GM19025 (cell line): ENCODE data around the gene GMPS.
"Not testable (repeated sequence)": the region's sequence is repeated elsewhere in the genome, so short reads cannot be mapped to it uniquely, and the experiment has no call there.

Experiments
- ATAC-seq: cut with Tn5 transposase; IDR thresholded peaks from one replicate; pipeline ENCODE4 v1.9.1; 2021; ENCODE audit warnings: mild to moderate bottlenecking, low read depth, moderate library complexity; ENCODE audit not compliant: unreplicated experiment

Gene GMPS

DNA sequence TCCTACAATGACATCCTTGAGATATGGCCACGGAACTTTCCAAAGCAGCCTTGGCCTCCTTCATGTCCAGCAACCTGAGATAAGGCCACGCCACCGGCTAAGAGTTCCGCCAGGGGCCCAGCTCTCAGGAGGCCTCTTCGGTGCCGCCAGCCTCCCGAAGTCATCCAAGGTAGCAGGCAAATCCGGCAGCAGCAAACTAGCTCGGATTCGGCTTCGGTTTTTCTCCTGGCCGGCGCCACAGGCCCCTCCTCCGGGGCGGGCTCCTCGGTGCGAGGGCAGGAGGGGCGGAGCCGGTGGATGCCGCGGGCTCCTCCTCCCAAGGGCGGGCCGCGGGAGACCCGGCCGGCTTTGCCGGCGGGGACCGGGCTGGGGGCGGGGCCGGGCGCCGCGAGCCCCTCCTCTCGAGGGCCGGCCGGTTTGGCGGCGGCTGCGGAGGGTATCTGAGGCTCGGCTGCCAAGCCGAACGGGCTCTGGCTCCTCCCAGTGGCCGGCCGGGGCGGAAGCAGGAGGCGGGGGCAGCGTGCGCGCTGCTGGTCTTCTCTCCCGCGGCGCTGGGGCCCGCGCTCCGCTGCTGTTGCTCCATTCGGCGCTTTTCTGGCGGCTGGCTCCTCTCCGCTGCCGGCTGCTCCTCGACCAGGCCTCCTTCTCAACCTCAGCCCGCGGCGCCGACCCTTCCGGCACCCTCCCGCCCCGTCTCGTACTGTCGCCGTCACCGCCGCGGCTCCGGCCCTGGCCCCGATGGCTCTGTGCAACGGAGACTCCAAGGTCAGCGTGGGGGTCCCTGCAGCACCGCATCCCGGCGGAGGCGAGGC is at the start of gene GMPS:
Gene GMPS, plus strand, starts transcription at position 518 of the 812 bp plus-strand sequence. Its CDS starts 221 bp downstream, at position 739.
- ATAC-seq: peak; percentile 90

DNA sequence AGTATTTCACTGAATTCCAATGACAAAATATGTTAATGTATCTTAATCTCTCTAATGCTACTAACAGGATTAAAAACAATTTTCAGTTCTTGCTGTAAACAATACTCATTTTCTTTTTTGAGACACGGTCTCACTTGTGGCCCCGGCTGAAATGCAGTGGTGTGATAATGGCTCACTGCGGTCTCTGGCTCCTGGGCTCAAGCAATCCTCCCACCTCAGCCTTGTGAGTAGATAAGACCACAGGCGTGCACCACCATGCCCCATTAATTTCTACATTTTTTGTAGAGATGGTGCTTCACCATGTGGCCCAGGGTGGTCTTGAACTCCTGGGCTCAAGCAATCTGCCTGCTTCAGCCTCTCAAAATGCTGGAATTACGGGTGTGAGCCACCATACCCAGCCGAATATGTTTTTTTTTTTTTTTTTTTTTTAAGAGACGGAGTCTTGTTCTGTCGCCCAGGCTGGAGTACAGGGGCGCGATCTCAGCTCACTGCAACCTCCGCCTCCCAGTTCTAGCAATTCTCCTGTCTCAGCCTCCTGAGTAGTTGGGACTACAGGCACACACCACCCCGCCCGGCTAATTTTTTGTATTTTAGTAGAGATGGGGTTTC is 41.9 kb upstream of the GMPS start:
- not testable (repeated sequence) for ATAC-seq

DNA sequence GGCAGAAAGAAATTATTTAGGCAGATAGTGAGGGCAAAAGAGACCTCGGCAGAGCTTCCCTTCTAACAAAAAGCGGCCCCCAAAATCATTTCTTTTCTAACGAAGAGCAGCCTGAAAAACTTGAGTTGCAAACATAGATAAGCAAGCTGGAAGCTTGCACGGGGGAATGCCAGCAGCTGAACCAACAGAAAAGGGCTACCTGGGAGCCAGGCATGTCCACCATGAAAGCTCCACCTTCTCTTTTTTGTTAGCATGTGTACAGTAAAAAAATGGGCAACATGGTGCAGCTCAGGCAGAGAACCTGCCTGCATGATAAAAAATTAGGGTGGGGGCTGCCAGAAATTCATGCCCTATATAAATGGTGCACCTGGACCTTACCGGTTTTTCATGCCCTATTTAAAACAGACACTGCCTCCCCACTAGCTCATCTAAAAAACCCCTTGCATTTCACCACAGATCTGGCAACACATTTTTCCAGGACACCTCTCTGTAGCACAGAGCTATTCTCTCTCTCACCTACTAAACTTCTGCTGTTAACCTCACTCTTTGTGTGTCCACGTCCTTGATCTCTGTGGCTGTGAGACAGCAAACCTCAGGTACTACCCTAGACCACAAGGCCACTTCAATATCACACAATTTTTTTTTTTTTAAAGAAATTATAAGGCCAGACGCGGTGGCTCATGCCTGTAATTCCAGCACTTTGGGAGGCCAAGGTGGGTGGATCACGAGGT is 34.9 kb upstream of the GMPS start:
- ATAC-seq: no peak

DNA sequence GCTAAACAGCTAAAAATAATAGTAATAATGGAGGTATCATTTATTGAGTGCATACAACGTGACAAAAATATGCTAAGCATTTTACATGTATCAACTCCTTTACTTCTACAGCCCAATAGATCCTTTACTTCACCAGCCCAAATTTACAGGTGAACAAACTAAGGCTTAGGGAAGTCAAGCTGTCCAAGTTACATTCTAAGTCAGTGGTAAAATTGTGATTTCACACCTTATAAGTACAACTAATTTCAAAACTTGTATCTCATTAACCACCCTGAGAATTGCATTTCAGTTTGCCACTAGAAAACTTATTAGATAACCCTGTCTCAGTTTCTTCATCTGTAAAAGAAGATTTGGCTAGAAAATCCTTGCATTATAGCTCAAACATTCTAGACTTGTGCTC is 26.9 kb upstream of the GMPS start:
- ATAC-seq: no peak

DNA sequence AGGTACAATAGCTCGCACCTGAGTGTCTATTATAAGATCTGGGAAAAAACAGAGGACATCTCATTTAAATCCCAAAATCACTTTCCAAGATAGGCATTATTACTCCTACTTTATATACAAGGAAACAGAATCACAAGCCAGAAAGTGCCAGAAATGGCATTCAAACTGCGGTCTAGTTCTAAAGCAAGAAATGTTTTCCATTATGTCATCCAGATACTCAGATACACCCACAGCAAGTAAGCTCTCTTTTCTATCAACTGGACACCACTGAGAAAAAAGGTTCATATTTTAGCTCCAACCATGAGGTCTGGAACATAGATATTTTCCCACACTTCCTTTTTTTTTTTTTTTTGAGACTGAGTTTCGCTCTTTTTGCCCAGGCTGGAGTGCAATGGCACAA is 24.3 kb upstream of the GMPS start:
- no peak for ATAC-seq

DNA sequence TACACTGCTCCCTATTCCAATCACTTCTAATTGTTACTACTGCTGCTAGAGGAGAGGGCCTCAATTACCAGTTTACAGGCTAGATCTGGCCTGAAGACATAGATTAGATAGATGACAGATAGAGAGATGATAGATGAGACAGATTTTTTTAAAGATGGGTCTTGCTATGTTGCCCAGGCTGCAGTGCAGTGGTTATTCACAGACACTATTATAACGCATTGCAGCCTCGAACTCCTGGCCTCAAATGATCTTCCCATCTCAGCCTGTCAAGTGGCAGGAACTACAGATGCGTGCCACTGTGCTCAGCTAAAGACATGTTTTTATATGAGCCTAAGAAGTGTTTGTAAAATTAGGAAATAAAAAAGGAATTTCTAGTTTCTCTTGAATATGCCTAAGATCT is 22.5 kb upstream of the GMPS start:
- no peak for ATAC-seq

DNA sequence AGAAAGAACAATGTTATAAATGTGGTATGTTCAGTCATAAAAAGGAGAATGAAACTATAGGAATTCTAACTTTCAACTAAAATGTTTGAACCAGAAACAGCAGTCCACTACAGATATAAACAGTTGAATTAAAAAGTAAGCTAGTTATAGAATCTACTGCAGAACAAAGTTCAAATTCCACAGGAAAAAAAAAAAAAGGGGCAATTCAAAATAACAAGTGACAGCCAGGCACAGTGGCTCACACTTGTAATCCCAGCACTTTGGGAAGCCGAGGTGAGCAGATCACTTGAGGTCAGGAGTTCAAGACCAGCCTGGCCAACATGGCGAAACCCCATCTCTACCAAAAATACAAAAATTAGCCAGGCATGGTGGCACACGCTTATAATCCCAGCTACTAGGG is 21.0 kb upstream of the GMPS start:
- ATAC-seq: not testable (repeated sequence)

DNA sequence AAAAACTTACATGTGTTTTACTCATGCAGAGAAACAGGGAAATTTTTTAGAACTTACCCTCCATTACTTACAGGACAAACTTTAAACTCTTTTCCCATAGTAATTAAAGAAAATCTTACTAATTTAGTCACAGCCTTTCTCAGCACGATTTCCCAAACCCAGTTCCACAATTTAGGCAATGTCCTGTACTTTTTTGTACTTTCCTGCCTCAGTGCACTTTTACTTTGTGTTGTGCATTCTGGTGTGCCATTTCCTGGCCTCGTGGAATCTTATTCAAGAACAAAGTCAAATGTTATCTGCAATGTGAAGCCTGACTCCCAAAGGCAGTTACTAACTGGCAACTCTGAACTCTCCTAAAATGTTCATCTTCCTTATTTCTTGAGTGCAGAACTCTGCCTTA is 18.1 kb upstream of the GMPS start:
- no peak for ATAC-seq

DNA sequence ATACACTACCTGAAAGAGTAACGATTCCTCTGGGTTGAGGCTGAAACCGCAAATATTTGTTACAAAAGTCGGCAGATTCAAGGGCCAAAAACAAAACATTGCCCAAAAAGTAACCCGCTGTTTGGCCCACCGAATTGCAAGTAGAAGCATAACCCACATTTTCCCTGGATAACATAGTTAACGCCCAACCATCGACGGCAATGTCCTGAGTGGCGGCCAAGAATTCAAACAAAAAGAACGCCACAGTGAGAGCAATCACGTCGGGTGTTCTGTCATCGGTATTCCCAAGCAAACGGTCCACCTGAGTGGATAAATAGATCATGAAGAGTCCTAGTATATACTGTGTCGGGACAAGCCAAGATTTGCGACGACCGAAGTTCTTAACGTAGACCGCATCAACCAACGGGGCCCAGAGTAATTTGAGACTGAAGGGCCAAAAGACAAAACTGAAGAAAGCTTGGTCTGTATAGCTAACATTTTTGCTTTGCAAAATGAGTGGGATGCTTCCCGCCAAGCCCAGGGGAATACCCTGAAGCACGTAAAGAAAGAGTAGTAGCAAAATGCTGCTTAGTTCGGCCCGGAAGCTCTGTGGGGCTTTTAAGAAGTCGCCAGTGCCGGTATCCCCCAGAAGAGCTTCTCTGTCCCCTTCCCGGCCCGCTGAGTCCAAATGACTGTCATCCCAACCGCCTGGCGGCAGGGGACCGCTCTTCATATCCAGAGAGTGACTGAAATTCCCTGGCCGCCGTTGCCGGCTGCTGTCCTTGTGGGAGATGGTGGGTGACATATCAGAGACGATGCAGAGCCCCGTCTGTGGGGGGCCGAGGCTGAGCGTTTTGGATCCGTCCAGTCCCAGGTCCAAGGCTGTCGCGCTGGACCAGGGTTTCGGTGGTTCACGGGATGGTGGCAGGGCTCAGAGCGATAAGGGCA is 17.0 kb upstream of the GMPS start:
- no peak for ATAC-seq

DNA sequence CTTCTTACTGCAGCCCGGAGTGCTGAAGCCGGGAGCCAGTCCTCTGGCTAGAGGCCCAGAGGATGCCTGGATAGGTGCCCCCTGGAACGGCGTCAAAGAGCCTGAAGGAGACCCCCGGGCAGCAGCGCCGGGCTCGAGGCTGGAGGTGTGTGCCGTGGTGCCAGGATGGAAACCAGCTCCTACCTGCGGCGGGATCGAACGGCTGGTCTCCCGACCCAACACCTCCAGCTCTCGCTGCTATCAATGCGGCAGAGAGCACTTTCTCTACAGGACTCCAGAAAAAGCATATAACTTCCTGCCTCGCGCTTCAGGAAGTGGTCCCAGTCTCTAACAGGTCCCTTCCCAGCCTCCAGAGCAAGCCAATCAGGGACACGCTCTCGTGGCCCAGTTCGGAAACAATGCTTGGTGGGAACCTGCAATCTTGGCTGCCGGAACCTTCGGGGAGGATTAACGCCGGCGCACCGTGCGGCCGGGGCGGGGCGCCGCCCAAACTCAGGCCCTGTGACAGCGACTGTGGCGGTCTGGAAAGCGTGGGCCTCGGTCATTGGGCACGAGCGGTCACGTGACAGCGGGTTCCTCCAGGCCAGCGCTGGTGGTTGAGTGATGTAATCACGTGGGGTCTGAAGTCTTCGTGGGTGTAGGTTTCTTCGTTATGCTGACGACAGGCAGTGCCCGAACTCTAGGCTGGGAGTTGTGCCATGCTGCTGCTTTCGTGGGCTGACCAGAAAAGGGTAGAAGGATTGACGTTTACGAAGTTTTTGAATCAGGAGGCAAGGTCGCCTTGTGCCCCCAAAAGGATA is 16.1 kb upstream of the GMPS start, which contains the start of gene SLC33A1:
Gene SLC33A1, minus strand, starts transcription at position 287 of the 800 bp plus-strand sequence. CDS start 430 bp downstream, outside the sequence.
- ATAC-seq: peak; percentile 92

DNA sequence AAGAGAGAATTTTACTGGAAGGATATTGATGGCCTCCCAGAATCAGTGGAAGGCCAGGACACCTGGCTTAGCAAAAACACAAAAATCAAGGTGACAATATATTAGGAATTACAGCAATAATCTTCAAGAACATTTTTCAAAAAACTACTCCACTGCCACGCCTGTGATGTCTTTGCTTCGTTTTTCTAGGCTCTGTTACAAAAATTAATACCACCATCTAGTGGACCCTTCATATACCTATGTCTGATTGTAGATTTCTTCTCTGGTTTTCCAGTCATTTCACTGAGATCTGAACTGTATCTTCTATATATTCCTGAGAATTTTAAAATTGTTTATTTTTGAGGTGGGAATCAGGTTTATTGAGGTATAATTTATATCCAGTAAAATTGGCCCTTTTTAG is 10.6 kb upstream of the GMPS start:
- ATAC-seq: no peak

DNA sequence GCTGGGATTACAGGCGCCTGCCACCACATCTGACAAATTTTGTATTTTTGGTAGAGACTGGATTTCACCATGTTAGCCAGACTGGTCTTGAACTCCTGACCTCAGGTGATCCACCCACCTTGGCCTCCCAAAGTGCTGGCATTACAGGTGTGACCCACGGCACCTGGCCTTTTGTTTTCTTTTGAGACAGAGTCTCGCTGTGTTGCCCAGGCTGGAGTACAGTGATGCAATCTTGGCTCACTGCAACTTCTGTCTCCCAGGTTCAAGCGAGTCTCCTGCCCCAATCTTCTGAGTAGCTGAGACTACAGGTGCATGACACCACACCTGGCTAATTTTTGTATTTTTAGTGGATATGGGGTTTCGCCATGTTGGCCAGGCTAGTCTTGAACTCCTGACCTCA is 10.0 kb upstream of the GMPS start:
- ATAC-seq: not testable (repeated sequence)

DNA sequence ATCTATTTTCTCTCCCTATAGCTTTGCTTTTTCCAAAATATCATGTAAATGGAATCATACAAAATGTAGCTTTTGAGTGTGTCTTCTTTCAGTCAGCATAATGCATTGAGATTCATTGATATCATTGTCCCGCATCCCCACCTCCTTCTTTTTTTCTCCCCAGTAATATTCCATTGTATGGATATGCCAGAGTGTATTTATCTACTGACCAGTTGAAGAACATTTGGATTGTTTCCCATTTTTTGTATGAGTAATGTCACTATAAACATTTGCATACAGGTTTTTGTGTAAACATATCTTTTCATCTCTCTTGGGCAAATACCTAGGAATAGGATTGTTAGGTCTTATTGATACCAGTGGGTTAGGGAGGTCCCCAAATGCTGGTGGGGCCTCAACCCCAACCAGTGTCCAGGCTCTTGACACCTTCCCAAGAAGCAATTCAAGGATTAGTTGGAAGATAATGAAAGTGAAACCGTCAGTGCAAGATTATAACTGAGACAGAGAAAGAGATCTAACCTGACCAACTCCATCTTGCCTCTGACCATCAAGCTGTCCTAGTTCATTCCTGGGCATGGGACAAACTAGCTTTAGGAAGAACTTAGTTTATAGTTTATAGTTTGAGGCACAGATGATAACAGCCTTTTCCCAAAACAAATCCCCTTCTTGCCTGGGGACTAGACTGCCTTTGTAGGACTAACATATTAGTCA is 8.8 kb upstream of the GMPS start:
- no peak for ATAC-seq

DNA sequence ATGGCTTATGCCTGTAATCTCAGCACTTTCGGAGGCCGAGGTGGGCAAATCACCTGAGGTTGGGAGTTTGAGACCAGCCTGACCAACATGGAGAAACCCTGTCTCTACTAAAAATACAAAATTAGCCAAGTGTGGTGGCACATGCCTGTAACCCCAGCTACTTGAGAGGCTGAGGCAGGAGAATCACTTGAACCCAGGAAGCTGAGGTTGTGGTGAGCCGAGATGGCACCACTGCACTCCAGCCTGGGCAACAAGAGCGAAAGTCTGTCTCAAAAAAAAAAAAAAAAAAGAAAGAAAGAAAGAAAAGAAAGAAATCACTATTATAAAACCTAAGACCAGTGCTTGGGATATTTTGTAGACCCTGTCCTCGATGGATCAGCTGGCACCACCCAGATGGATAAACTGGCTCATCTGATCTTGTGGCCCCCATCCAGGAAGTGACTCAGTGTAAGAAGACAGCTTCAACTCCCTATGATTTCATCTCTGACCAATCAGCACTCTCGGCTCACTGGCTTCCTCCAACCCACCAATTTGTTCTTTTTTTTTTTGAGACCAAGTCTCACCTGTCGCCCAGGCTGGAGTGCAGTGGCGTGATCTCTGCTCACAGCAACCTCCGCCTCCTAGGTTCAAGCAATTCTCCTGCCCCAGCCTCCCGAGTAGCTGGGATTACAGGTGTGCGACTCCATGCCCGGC is 8.0 kb upstream of the GMPS start:
- not testable (repeated sequence) for ATAC-seq

DNA sequence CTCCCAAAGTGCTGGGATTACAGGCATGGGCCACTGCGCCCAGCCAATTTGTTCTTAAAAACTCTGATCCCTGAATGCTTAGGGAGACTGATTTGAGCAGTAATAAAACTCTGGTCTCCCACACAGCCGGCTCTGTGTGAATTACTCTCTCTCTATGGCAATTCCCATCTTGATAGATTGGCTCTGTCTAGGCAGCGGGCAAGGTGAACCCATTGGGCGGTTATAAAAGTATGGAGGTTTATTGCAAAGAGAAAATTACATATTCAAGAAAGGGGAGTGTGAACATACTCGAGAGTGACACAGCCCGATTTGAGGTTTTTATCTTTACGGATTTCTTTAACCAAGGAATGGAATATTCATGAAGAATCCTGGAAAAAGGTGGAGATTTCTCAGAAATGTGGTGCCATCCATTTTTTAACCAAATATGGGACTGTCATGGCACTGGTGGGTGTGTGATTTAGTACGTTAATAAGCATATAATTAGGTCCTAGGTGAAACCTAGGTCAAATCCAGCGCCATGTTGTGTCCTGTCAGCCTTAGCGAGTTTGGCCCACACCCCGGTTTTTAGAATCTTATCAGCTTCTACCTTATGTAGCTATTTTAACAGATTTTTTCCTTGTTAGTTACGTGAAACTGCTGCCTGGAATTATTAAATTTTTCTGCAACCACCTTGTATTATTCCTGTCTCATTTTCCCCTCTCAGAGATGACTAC is 7.2 kb upstream of the GMPS start:
- ATAC-seq: no peak

DNA sequence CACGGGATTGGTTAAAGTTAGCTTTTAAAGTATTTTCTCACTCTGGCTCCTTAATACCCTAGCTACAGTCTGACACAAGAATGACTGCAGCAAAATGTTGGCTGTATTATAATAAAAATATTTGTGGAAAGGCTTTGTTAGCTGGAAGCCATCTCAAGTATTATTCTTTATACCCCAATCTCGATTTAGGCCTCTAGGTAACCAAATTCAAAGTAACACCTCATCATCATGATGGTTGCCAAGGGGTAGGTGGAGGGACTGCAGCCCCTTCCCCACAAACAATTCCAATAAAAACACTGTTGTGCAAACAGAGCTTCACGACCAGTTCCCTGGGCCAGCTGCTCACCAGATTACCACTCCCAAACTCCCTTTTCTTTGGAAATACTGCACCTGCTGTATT is 759 bp upstream of the GMPS start:
- no peak for ATAC-seq

DNA sequence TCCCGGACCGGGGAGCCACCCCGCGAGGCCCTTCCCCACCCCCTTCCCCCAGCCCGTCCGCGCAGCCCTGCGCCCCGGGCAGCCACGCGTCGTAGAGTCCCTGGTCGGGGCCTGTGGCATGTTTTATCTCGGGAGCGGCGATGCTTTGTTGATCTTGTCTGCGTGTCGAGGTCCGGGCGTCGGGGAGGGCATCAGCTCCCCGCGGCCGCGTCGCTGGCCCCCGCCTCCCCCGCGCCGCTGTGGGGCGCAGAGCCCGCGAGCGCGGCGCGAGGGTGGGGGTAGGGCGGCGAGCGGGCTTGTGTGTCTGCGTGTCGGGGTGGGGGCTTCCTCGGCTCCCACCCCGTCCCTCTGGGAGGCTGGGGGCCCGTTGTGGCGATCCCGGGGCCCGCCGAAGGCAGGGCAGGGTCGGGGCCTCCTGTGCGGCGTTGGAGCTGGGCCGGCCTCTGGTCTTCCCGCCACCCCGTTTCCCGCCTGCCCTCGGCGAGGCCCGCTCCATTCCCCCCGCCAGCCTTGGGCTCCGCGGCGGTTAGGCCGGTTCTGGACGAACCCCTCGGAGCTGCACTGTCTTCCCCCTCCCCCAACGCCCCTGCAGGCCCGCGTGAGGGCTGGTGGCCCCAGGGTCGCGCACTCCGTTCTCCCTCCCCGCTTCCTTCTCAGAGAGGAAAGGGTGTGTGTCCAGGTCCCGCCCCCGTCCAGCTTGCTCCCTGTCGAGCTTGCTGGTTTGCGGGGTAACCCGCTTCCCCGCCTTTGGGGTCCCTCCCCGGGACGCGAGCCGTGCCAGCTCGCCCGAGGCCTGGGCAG is 695 bp downstream of the GMPS start:
- ATAC-seq: peak; percentile 19
